Body of pancreas (tissue), 4 donors: ENCODE data around the gene TPR. TPM values are rescaled to one million over a fixed set of nuclear protein-coding genes. Genes with fewer than 3 reads are reported as not detected.

ENCODE experiments used
- ATAC-seq: fragments of 150-250 bp; one replicate; pipeline ENCODE4 v1.9.1; 2016
- DNase-seq, 4 donors: peaks; one replicate each; pipeline ENCODE4 v3.0.0-alpha.2; 2019
- H3K27ac ChIP-seq, 4 donors: fragments of 200-600 bp; sonication (generic); 1 replicate in 3 of 4; 2 replicates in 1 of 4; pipeline versions ENCODE4 v1.5.1 to v1.6.1; 2016 to 2019; ENCODE audit warnings: mild to moderate bottlenecking in 1 of 4, mixed read lengths in 1 of 4, moderate library complexity in 1 of 4
- H3K27me3 ChIP-seq, 2 donors: fragments of 200-600 bp; sonication (generic); one replicate each; pipeline ENCODE4 v1.6.0; 2016; ENCODE audit warnings: mild to moderate bottlenecking in 1 of 2
- H3K36me3 ChIP-seq, 2 donors: fragments of 200-600 bp; sonication (generic); replicated peaks in 1 of 2; 2 replicates each; pipeline ENCODE4 v1.5.1; 2016; ENCODE audit warnings: low read depth in 2 of 2; ENCODE audit not compliant: insufficient read depth in 1 of 2
- H3K4me1 ChIP-seq: fragments of 200-600 bp; sonication (generic); one replicate; pipeline ENCODE4 v1.6.0; 2016
- H3K4me3 ChIP-seq, 2 donors: fragments of 200-600 bp; sonication (generic); 1 replicate in 1 of 2; 2 replicates in 1 of 2; pipeline ENCODE4 v1.5.1; 2016 to 2019
- H3K9me3 ChIP-seq, 3 donors: fragments of 200-600 bp; sonication (generic); 1 replicate in 2 of 3; 2 replicates in 1 of 3; pipeline ENCODE4 v1.5.1; 2016
- POLR2A ChIP-seq, 3 donors: fragments of 450-650 bp; IDR thresholded peaks; one replicate each; pipeline ENCODE4 v1.6.1; 2016; ENCODE audit warnings: antibody characterized with exemption in 3 of 3, mild to moderate bottlenecking in 2 of 3
- WGBS, 2 donors: methylation state at CpG; one replicate each; pipeline ENCODE4 v1.1.5; 2017; 5-methylcytosine and 5-hydroxymethylcytosine counted together
- intact Hi-C: fragments of 100-400 bp; cut with DNase I; formaldehyde crosslinking; loops from one replicate; pipeline ENCODE4 v1.15.1; 2023
- total RNA-seq, 2 donors: library from RNA; depleted of rRNA; stranded (reverse); fragments of >200 nt; gene quantifications; one replicate each; pipeline ENCODE4 v1.1.0, GENCODE V29; 2016
- TF ChIP-seq, protein P1 (sequence below), 7 experiments: fragments of 450-650 bp in 4 of 7; fragments of 200-600 bp in 3 of 7; sonication (generic) in 3 of 7; IDR thresholded peaks; one replicate each; pipeline ENCODE4 v1.5.1; 2016 to 2019; ENCODE audit warnings: antibody characterized with exemption in 7 of 7

Gene TPR
- total RNA-seq, 2 donors from 2014 or later, result 30.7 to 31.1 TPM

DNA sequence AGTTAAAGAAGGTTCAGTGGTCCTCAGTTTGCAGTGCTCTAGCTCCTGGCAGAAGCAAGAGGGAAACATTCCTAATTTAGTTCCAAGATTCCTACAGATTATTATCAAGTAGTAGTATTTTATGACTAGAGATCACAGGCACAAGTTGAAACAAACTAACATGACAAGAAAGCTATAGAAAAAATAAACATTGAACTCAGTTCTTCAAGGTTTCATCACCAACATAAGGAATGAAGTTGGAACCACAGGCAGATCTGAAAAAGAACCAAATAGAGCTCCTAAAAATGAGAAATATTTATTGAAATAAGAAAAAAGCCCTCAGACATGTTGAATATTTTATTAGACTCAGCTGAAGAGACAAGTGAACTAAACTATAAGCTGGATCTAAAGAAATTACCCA lies 45.3 kb upstream of the TPR start:
- H3K9me3 ChIP-seq, result no peaks in the 10 kb centered on the region
- peaks cover 0 to 15% of the 10 kb centered on the region in 2 donors for H3K36me3 ChIP-seq
- DNase-seq (no peak), ATAC-seq (no peak)
- H3K27ac ChIP-seq, result no peak overlapping the region
- intact Hi-C loops, result no loop called here
- H3K4me3 ChIP-seq, result no peak overlapping the region
- TF ChIP-seq, protein P1, sequence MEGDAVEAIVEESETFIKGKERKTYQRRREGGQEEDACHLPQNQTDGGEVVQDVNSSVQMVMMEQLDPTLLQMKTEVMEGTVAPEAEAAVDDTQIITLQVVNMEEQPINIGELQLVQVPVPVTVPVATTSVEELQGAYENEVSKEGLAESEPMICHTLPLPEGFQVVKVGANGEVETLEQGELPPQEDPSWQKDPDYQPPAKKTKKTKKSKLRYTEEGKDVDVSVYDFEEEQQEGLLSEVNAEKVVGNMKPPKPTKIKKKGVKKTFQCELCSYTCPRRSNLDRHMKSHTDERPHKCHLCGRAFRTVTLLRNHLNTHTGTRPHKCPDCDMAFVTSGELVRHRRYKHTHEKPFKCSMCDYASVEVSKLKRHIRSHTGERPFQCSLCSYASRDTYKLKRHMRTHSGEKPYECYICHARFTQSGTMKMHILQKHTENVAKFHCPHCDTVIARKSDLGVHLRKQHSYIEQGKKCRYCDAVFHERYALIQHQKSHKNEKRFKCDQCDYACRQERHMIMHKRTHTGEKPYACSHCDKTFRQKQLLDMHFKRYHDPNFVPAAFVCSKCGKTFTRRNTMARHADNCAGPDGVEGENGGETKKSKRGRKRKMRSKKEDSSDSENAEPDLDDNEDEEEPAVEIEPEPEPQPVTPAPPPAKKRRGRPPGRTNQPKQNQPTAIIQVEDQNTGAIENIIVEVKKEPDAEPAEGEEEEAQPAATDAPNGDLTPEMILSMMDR (IDR thresholded peaks at IDR 0.05), result no peak
- TF ChIP-seq POLR2A (IDR thresholded peaks at IDR 0.05), result no peak
- no peaks in the 10 kb centered on the region for H3K4me1 ChIP-seq
- no peaks in the 10 kb centered on the region for H3K27me3 ChIP-seq

DNA sequence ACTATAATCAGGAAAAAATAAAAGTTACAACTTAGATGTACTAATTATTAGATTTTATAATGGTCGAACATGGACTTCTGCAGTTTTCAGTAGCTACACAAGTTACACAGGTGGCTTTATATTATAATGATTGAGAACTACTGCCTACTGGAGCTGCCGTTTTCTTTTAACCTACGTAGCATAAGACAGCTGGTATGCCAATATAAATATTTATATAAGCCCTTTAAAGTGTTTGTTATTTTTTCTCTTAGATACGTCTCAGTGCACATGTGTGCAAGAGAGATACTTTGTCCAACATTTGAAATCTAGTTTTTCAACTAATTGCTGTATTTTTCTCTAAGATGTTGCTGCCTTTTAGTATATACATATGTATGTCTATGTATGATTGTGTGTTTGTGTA lies 43.5 kb upstream of the TPR start:
- no peaks in the 10 kb centered on the region for H3K4me1 ChIP-seq
- DNase-seq (no peak), ATAC-seq (peak; percentile 56)
- no peaks in the 10 kb centered on the region for H3K9me3 ChIP-seq
- no peak overlapping the region for H3K4me3 ChIP-seq
- intact Hi-C loops, result no loop called here
- no peak overlapping the region for H3K27ac ChIP-seq
- 45 to 49% methylated on average over 4 of the region's 4 CpGs for WGBS, 2 donors
- TF ChIP-seq POLR2A (IDR thresholded peaks at IDR 0.05), result no peak
- TF ChIP-seq, protein P1 (IDR thresholded peaks at IDR 0.05), result no peak
- H3K36me3 ChIP-seq, result peaks cover 0 to 15% of the 10 kb centered on the region in 2 donors
- no peaks in the 10 kb centered on the region for H3K27me3 ChIP-seq

DNA sequence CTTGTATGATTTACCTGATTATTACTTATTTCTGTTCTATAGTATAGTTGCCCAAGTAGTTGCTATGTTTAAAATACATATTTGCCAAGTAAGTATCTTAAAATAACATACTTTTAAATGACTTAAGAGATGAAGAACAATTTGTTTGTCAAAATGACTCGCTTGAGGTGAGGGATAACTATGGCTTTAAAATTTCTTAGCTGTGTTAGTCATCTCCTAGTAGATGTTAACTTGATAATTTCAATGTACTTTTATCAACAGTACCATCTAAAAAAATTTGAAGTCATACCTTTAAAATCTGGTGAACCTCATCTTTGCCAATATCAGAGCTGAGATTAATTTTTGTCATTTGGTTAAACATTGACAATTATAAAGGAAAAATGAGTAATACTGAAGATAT lies 38.3 kb upstream of the TPR start:
- TF ChIP-seq, protein P1 (IDR thresholded peaks at IDR 0.05), result no peak
- TF ChIP-seq POLR2A (IDR thresholded peaks at IDR 0.05), result no peak

DNA sequence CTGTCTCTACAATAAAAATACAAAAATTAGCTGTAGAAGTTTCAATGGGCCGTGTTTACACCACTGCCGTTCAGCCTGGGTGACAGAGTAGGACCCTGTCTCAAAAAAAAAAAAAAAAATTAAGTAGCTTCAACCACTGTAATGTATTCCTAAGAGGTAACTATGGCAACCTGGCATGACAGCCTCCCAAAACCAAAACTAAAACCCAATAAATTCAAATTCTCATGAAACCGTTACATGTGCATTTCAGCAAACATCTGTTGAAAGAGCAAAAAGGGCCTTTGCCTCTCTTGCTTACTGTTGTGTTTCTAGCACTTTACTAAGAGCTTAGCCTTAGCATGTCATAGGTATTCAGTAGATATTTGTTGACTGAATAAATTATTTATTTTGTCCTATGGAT lies 34.0 kb upstream of the TPR start:
- whole genome bisulfite sequencing, 2 donors, result 93 to 96% methylated on average over 3 of the region's 3 CpGs
- peaks cover 7 to 20% of the 10 kb centered on the region in 2 donors for H3K36me3 ChIP-seq
- H3K27ac ChIP-seq, result no peak overlapping the region

More for the DNA sequence above, 38.3 kb upstream of the TPR start:
- no peak overlapping the region for H3K4me3 ChIP-seq
- H3K36me3 ChIP-seq, result peaks cover 0 to 14% of the 10 kb centered on the region in 2 donors
- no peaks in the 10 kb centered on the region for H3K4me1 ChIP-seq
- intact Hi-C loops, result no loop called here
- ATAC-seq (no peak), DNase-seq (no peak)
- H3K27ac ChIP-seq, result no peak overlapping the region
- H3K9me3 ChIP-seq, result no peaks in the 10 kb centered on the region
- WGBS, 2 donors, result 84 to 88% methylated on average over 1 of the region's 1 CpG
- no peaks in the 10 kb centered on the region for H3K27me3 ChIP-seq

More for the DNA sequence above, 34.0 kb upstream of the TPR start:
- Histone ChIP-seq H3K4me3 (no peak overlapping the region), H3K9me3 (no peaks in the 10 kb centered on the region), H3K4me1 (peaks cover 3% of the 10 kb centered on the region), H3K27me3 (no peaks in the 10 kb centered on the region)
- TF ChIP-seq, protein P1 (IDR thresholded peaks at IDR 0.05), result no peak
- no peak for TF ChIP-seq POLR2A (IDR thresholded peaks at IDR 0.05)
- no peak for ATAC-seq
- intact Hi-C loops, result no loop called here
- DNase-seq, result no peak
